GM12892 (cell line): Measurements from ENCODE around the gene SLC6A20.

Experiments used
- DNase-seq: peaks from one replicate; pipeline ENCODE4 v3.0.0; 2011; ENCODE audit not compliant: insufficient read length
- FAIRE-seq: peaks from 2 replicates; lab custom pipeline; 2011; peaks lifted over from hg19 to GRCh38; lab: Jason Lieb, UNC
- POLR2A ChIP-seq: IDR thresholded peaks from 2 replicates; pipeline ENCODE4 v1.6.1; 2011; ENCODE audit warnings: low read depth, low read length, control low read depth
- POLR2AphosphoS5 ChIP-seq: IDR thresholded peaks from 2 replicates; pipeline ENCODE4 v1.6.1; 2011; ENCODE audit warnings: low read depth, low read length, control low read depth
- TAF1 ChIP-seq: IDR thresholded peaks from 2 replicates; pipeline ENCODE4 v1.6.1; 2011; ENCODE audit warnings: low read depth, mild to moderate bottlenecking, control low read depth, low read length, borderline replicate concordance

SLC6A20 gene

DNA sequence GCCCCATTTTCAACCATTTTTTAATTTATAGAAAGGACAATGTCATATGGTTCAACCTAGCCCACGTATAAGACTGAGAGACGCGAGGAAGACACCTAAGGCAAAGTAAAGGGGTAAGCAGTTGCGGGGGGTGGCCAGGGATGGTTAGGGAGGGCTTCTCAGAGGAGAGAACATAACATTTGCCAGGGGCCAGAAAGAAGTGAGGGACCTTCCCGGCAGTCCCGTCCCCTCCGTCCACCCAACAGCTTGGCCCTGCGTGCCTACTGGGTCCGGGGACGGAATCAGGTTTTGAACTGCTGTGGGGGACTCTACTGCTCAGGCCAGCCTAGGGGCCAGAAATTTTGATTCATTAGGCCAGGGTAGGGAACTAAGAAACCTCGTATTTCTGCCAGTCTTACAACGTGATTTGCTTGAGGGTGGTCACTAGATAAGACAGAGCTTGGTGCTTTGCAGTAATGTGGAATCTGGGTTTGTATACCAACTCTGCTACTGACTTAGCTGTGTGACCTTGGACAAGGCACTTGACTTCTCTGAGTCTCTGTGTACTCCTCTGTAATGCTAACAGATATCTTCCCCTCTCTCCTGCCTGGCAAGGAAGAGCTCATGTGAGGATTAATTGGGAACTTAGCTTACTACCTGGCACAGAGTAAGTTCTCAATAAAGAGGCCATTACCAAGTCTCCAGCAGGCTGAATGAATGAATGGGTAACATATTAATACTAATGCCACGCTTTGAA lies 734 bp upstream of the SLC6A20 start:
- FAIRE-seq (no peak), DNase-seq (no peak)
- TF ChIP-seq POLR2AphosphoS5: no peak
- TF ChIP-seq POLR2A: no peak
- no peak for TF ChIP-seq TAF1

DNA sequence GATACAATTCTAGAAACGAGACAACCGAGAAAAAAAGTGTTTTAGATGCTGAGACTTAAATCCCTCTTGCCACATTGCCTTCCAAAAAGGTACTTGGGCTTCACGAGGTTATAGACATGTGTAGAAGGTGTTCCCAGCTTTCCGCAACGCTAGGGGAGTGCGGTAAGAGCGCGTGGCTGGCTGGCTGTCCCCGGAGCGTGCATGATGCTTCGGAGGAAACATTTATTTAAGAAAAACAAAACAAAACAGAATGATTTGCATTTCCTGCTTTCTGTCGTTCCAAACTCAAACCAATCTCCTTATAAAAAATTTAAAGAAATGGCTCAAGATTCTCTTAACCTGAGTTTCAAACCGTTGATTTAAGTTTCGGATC lies 841 bp downstream of the SLC6A20 start:
- TF ChIP-seq TAF1: no peak
- TF ChIP-seq POLR2A: no peak
- TF ChIP-seq POLR2AphosphoS5: no peak
- DNase-seq (no peak), FAIRE-seq (no peak)

DNA sequence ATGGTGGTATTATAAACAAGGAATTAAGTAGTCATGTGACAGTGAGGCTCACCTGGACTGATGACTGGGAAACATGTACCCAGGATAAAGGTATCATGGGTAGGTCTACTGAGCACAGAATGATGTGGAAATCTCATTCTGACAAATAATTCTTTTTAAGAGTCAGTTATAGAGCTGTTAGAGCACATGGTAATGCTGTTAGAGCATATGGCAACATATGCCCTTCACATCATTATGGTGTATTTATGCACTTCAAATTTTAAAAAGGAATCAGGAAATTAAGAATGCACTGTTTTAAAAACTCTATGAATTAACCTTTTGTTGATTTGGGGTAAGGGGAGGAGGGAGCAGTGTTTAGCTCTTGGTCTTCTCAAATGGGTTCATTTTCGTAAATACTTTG lies 1.7 kb downstream of the SLC6A20 start:
- DNase-seq (no peak), FAIRE-seq (no peak)
- TF ChIP-seq POLR2AphosphoS5 (no peak), TAF1 (no peak), POLR2A (no peak)

DNA sequence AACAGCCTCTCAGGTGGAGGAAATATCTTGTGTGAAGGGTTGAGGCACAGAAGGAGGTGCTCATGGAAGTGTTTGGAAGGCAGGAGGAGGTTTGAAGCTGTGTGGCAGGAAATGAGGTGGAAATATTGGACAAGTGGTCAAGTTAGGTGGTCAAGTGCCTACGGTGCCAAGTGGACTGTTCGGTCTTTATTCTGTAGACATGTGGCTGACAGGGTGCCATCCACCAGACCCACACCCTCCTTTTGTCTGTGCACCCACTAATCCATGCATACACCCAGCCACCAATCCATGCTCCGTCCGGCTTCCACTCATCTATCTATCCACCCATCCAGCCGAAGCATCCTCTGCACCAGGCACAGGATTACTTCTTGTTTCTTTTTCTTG lies 2.2 kb downstream of the SLC6A20 start:
- FAIRE-seq: no peak
- TF ChIP-seq POLR2AphosphoS5: no peak
- no peak for TF ChIP-seq TAF1
- TF ChIP-seq POLR2A: no peak
- no peak for DNase-seq

DNA sequence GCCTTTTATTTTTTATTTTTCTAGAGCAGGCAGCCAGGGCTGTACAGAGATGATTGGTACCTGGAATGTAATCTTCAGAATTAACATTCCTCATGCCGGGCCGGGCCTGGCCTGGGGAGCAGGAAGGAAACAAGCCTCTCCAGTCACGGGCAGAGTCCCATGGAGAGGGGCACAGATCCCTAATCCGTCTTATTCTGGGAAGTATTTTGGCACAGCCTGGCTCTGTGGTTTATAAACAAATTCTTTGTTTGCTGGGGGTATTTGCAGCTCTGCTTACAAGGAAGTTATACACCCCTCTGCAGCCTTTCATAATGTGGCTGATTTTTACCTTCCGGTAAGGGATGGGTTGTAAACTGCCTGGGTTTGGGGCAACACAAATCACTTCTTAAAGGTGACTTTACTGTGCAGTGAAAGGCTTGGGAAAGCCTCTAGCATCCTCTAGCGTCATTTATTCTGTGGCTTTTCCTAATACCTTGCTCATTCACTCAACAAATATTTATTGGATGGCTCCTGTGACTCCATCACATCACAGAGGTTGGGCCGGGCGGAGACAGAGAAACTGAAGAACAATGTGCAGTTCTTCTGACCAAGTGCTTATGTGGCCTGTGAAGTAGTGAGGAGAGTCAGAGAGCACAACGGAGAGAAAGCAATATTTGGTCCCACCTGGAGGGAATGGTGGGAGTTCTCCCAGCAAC lies 2.7 kb downstream of the SLC6A20 start:
- FAIRE-seq (no peak), DNase-seq (no peak)
- TF ChIP-seq POLR2A (no peak), TAF1 (no peak), POLR2AphosphoS5 (no peak)

DNA sequence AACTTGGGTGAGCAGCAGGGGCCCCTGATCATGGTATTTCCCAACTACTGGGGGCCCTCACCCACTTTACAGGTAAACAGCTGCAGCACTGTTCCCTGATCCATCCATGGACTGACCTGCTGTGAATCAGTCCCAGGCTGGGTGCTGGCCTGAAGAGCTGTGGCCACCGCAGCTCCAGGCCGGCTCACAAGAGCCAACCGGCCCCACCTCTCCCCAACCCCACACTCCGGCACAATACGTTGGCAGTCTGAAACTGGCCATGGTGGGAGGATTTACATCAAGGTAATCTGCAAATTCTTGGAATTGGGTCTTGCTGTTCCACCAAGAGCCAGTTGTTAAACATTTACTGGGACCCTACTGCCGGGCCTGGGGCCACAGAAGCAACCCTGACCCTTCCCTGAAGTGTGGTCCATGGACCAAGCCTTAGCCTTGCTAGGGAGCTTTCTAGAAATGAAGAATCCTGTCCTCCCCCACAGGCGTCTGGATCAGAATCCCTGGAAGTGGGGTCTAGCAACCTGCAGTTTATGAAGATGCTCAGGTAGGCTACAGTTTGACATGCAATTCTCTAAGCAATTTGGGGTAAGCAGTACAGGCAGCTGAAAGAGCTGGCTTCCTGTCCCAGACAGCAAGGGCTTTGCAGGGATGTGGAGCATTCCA lies 3.7 kb downstream of the SLC6A20 start:
- no peak for FAIRE-seq
- DNase-seq: no peak
- TF ChIP-seq TAF1 (no peak), POLR2AphosphoS5 (no peak), POLR2A (no peak)

DNA sequence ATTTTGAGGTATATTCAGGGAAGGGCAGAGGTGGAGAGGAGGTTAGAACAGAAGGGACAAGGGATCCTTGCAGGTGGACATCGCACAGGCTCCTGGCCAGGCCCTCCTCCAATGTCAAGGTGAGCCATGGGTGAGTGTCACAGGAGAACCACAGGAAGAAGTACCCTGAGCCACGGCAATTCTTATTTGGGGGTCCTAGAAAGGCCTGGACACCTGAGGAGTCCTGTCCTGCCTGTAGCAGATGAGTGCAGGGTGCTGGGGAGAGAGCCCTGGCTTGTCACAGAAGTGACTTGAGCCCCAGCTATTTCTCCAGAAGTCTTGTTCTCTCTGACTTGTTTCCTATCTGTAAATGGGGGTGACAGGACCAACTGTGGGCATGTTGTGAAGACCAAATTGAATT lies 4.3 kb downstream of the SLC6A20 start:
- DNase-seq: no peak
- TF ChIP-seq TAF1 (no peak), POLR2A (no peak), POLR2AphosphoS5 (no peak)
- FAIRE-seq: no peak

DNA sequence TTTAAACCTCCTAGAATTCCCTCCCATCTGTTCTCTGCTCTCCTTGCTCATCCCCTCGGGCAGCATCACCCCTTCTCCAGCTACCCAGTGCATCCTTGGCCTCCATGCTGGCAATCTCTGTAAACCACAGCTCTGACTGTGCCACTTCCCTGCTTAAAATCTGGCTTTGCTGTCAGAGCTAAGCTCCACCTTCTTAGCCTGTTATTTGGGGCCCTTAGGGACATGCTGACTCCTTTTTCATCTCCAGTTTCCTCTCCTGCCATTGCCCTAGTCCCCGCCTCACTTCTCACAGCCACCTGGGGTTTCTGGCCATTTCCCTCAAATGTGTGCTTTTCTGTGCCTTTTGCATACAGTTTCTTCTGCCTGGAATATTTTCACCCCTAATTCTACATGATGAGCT lies 5.7 kb downstream of the SLC6A20 start:
- TF ChIP-seq TAF1 (no peak), POLR2A (no peak), POLR2AphosphoS5 (no peak)
- no peak for DNase-seq
- no peak for FAIRE-seq

DNA sequence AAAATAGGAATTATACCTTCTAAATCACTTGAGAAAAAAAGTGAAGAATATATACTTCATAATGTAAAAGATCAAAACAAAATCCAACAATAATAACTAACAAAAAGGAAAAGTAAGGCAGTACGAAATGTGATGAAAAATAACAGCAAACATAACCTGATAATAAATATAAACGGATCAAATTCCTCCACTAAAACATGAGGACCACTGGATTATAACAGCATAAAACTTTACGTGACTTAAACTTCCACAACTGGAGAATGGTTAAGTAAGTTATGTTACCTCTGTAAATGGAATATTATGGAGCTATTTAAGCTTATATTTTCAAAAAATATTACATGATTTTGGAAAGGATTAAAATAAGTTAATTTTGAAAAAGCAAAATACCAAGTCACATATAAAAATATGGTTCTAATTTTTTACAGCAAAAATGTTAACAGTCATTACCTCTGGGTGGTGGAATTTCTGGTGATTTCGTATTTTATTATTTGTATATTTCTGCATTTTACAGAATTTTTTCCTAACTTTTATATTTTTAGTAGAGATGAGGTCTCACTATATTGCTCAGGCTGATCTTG lies 7.0 kb downstream of the SLC6A20 start:
- FAIRE-seq (no peak), DNase-seq (no peak)
- TF ChIP-seq POLR2A: no peak
- TF ChIP-seq TAF1: no peak
- no peak for TF ChIP-seq POLR2AphosphoS5

DNA sequence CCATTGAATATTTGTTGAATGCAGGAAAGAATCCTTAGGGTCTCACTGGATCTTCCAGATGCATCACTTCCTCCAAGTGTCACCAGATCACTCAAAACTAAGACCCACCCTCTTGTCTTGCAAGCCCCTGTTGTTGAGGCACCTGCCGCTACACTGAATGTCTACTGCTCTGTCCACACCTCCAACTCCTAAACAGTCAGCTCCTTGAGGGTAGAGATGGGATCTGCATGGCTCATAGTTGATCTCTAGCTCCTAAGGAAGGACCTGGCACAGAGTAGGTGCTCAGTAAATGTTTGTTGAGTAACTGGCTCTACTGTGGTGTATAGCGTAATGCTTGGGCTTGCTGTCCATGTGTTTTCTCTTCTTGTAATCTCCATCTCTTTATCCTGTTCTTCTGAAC lies 8.8 kb downstream of the SLC6A20 start:
- FAIRE-seq: no peak
- no peak for DNase-seq
- TF ChIP-seq POLR2AphosphoS5: no peak
- TF ChIP-seq POLR2A: no peak
- TF ChIP-seq TAF1: no peak

DNA sequence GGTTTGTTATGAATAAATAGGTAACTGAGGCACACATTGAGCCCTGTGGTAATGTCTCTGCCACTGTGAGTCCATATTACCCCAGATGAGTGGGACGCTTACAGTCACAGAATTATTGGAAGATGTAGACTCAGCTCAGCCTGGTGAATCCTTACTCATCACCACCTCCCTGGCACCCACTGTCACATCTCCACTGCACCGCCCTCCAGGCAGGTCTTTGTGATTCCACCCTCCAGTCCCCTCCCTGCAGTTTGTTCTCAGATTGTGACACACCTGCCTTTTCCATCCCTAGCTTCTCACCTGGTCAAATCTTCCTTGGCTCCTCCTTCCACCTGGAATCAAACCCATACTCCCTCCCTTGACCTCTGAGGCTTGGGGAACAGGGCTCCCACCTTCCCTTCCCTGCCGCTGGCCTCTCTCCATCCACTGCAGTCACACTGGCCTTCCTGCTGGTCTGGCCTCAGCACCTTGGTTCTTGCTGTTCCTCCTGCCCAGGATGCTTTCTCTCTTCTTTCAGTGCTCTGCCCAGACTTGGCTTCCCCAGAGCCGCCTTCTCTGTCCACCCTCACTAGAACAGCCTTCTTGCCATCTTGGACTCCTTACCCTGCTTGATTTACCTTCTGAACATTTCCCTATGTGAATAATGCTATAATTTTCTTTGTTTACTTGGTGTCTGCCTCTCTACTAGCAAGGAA lies 9.4 kb downstream of the SLC6A20 start:
- no peak for FAIRE-seq
- no peak for DNase-seq
- TF ChIP-seq TAF1: no peak
- TF ChIP-seq POLR2A: no peak
- TF ChIP-seq POLR2AphosphoS5: no peak
